Measurements from ENCODE around the gene LSM14B.

LSM14B gene

DNA sequence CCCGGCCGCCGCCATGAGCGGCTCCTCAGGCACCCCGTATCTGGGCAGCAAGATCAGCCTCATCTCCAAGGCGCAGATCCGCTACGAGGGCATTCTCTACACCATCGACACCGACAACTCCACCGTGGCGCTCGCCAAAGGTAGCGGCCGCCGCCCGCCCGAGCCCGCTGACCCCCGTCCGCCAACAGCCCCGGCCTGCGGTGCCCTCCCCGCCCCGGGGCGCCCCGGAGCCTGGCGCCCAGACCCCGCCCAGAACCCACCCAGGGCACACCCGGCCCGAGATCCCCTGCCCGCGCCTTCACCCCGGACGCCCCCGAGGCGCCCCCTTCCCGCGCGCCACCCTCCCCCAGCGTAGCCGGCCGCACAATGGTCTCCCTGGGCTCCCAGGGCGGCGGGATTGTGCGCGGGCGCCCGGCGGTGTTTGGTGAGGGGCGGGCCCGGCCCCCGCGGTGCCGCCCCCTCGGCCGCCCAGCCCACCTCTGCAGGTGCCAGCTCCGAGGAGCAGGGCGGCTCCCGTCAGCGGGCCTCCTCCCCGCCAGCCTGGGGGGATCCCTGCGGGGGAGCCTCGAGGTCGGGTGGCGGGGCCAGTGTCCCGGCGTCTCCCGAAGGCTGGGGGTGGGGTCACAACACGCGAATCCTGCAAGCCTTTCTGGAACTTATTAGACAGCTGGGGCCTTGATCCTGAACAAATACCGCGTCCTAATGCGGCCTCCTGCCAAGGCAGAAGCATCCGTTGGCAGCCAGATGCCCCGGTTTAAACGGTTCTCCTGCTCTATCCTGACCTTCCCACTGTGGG is 577 bp downstream of the LSM14B start:
- TF ChIP-seq, protein P1, sequence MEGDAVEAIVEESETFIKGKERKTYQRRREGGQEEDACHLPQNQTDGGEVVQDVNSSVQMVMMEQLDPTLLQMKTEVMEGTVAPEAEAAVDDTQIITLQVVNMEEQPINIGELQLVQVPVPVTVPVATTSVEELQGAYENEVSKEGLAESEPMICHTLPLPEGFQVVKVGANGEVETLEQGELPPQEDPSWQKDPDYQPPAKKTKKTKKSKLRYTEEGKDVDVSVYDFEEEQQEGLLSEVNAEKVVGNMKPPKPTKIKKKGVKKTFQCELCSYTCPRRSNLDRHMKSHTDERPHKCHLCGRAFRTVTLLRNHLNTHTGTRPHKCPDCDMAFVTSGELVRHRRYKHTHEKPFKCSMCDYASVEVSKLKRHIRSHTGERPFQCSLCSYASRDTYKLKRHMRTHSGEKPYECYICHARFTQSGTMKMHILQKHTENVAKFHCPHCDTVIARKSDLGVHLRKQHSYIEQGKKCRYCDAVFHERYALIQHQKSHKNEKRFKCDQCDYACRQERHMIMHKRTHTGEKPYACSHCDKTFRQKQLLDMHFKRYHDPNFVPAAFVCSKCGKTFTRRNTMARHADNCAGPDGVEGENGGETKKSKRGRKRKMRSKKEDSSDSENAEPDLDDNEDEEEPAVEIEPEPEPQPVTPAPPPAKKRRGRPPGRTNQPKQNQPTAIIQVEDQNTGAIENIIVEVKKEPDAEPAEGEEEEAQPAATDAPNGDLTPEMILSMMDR (IDR thresholded peaks at IDR 0.05; ENCODE audit: insufficient read depth, low read length) = no peak
- TF ChIP-seq, protein P2, sequence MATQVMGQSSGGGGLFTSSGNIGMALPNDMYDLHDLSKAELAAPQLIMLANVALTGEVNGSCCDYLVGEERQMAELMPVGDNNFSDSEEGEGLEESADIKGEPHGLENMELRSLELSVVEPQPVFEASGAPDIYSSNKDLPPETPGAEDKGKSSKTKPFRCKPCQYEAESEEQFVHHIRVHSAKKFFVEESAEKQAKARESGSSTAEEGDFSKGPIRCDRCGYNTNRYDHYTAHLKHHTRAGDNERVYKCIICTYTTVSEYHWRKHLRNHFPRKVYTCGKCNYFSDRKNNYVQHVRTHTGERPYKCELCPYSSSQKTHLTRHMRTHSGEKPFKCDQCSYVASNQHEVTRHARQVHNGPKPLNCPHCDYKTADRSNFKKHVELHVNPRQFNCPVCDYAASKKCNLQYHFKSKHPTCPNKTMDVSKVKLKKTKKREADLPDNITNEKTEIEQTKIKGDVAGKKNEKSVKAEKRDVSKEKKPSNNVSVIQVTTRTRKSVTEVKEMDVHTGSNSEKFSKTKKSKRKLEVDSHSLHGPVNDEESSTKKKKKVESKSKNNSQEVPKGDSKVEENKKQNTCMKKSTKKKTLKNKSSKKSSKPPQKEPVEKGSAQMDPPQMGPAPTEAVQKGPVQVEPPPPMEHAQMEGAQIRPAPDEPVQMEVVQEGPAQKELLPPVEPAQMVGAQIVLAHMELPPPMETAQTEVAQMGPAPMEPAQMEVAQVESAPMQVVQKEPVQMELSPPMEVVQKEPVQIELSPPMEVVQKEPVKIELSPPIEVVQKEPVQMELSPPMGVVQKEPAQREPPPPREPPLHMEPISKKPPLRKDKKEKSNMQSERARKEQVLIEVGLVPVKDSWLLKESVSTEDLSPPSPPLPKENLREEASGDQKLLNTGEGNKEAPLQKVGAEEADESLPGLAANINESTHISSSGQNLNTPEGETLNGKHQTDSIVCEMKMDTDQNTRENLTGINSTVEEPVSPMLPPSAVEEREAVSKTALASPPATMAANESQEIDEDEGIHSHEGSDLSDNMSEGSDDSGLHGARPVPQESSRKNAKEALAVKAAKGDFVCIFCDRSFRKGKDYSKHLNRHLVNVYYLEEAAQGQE (IDR thresholded peaks at IDR 0.05; ENCODE audit: insufficient replicate concordance, low read depth) = no peak
- TF ChIP-seq SPI1 (IDR thresholded peaks at IDR 0.05; ENCODE audit: borderline replicate concordance, low read depth) (no peak), GABPA (IDR thresholded peaks at IDR 0.05; ENCODE audit: low read depth) (no peak)
- Histone ChIP-seq H3K27me3 (ENCODE audit: insufficient read depth, poor library complexity, severe bottlenecking) (no peaks in the 10 kb centered on the region), H3K4me3 (replicated peaks; ENCODE audit: insufficient read depth, low read length) (peak overlapping the region; percentile 77), H3K27ac (replicated peaks) (peak overlapping the region; percentile 50)
- DNase-seq (ENCODE audit: low read depth in 1 of 2, low spot score in 1 of 2) = no peak

DNA sequence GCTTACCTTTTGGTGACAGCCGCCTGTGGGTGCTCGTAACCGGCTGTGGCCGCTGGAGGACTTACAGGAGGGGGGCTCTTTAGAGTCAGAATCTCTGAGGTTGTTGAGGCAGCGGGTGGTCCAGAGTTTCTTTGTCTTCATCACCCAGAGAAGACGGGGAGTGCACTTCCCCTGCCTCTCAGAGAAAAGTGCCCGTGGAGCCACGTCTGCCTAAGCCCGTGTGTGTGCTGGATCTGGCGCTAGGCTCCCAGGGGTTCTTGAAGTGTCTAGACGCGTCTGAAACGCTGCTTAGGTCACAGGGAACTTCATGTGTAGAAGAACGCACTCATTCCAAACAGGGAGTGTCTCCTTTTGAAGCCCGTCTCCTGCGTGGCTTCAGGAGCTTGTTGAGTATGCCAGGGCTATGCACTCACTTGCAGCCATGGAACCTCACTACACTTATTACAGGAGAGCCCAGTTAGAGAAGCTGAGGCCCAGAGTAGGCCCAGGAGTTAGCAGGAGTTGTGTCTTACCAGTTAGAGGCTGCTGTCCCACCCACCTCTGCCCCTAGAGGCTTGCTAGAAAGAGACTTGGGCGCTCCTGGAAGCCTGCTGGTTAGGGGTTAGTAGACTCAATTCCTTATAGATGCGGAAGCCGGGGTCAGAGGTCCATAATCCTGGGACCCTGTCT is 1.3 kb downstream of the LSM14B start:
- Histone ChIP-seq H3K27ac (replicated peaks) (no peak overlapping the region), H3K27me3 (ENCODE audit: insufficient read depth, poor library complexity, severe bottlenecking) (no peaks in the 10 kb centered on the region), H3K4me3 (replicated peaks; ENCODE audit: insufficient read depth, low read length) (peak overlapping the region; percentile 77)
- DNase-seq (ENCODE audit: low read depth in 1 of 2, low spot score in 1 of 2) = peak in 1 of 2 experiments; percentile 20
- TF ChIP-seq POLR2AphosphoS5 (IDR thresholded peaks at IDR 0.05; ENCODE audit: low read depth) = no peak
- TF ChIP-seq, protein P1 (IDR thresholded peaks at IDR 0.05; ENCODE audit: insufficient read depth, low read length) = no peak
- TF ChIP-seq, protein P2 (IDR thresholded peaks at IDR 0.05; ENCODE audit: insufficient replicate concordance, low read depth) = no peak
- no peak for TF ChIP-seq GABPA (IDR thresholded peaks at IDR 0.05; ENCODE audit: low read depth)
- no peak for TF ChIP-seq SPI1 (IDR thresholded peaks at IDR 0.05; ENCODE audit: borderline replicate concordance, low read depth)

DNA sequence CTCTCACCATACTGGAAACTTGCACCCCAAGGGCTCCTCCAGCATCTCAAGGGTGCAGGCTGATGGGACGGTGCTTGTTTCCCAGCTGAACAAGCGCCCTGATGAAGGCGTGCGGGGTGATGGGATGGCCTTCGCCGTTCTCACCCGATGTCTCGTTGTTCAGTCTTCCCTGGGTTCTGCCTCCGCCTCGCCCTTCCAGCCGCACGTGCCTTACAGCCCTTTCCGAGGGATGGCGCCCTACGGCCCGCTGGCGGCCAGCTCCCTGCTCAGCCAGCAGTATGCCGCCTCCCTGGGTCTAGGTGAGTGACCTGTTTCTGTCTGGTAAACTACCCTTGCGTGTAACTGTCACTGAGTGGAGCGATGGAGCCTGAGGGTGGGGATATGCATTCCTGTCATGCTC is 3.9 kb downstream of the LSM14B start:
- TF ChIP-seq, protein P2 (IDR thresholded peaks at IDR 0.05; ENCODE audit: insufficient replicate concordance, low read depth) = no peak
- TF ChIP-seq SPI1 (IDR thresholded peaks at IDR 0.05; ENCODE audit: borderline replicate concordance, low read depth) (no peak), GABPA (IDR thresholded peaks at IDR 0.05; ENCODE audit: low read depth) (no peak)
- DNase-seq (ENCODE audit: low read depth in 1 of 2, low spot score in 1 of 2) = no peak
- H3K27ac ChIP-seq (replicated peaks) = no peak overlapping the region
- no peaks in the 10 kb centered on the region for H3K27me3 ChIP-seq (ENCODE audit: insufficient read depth, poor library complexity, severe bottlenecking)
- no peak overlapping the region for H3K4me3 ChIP-seq (replicated peaks; ENCODE audit: insufficient read depth, low read length)
